ENCODE measurements around the gene ADAMTS6.

ADAMTS6 gene

GRCh38 chr5:65144136-65144871 is 337.4 kb downstream of the ADAMTS6 start:
- TF ChIP-seq REST (IDR thresholded peaks at IDR 0.05; ENCODE audit: insufficient replicate concordance, low read depth) (no peak), GABPA (IDR thresholded peaks at IDR 0.05; ENCODE audit: low read depth) (no peak)
- H3K4me3 ChIP-seq (replicated peaks; ENCODE audit: insufficient read depth, low read length) = no peak overlapping the region
- DNase-seq (ENCODE audit: low read depth in 1 of 2, low spot score in 1 of 2) = no peak
- no peaks in the 10 kb centered on the region for H3K27me3 ChIP-seq (ENCODE audit: insufficient read depth, poor library complexity, severe bottlenecking)
- H3K27ac ChIP-seq (replicated peaks) = no peak overlapping the region

- TF ChIP-seq SPI1 (IDR thresholded peaks at IDR 0.05; ENCODE audit: borderline replicate concordance, low read depth) = no peak
- TF ChIP-seq GABPA (IDR thresholded peaks at IDR 0.05; ENCODE audit: low read depth) = no peak
- no peak for TF ChIP-seq CTCF (IDR thresholded peaks at IDR 0.05; ENCODE audit: insufficient read depth, low read length)
- TF ChIP-seq REST (IDR thresholded peaks at IDR 0.05; ENCODE audit: insufficient replicate concordance, low read depth) = no peak
- no peak for TF ChIP-seq POLR2AphosphoS5 (IDR thresholded peaks at IDR 0.05; ENCODE audit: low read depth)
- DNase-seq (ENCODE audit: low read depth in 1 of 2, low spot score in 1 of 2) = no peak
- H3K4me3 ChIP-seq (replicated peaks; ENCODE audit: insufficient read depth, low read length) = no peak overlapping the region
- H3K27me3 ChIP-seq (ENCODE audit: insufficient read depth, poor library complexity, severe bottlenecking) = no peaks in the 10 kb centered on the region
- no peak overlapping the region for H3K27ac ChIP-seq (replicated peaks)
These were observed 339.2 kb downstream of the ADAMTS6 start for GRCh38 chr5:65142511-65143011.

- Histone ChIP-seq H3K27ac (replicated peaks) (no peak overlapping the region), H3K4me3 (replicated peaks; ENCODE audit: insufficient read depth, low read length) (no peak overlapping the region), H3K27me3 (ENCODE audit: insufficient read depth, poor library complexity, severe bottlenecking) (no peaks in the 10 kb centered on the region)
- DNase-seq (ENCODE audit: low read depth in 1 of 2, low spot score in 1 of 2) = no peak
- TF ChIP-seq GABPA (IDR thresholded peaks at IDR 0.05; ENCODE audit: low read depth) = no peak
- no peak for TF ChIP-seq REST (IDR thresholded peaks at IDR 0.05; ENCODE audit: insufficient replicate concordance, low read depth)
- TF ChIP-seq SPI1 (IDR thresholded peaks at IDR 0.05; ENCODE audit: borderline replicate concordance, low read depth) = no peak
- TF ChIP-seq CTCF (IDR thresholded peaks at IDR 0.05; ENCODE audit: insufficient read depth, low read length) = no peak
- no peak for TF ChIP-seq POLR2AphosphoS5 (IDR thresholded peaks at IDR 0.05; ENCODE audit: low read depth)
These were observed 339.7 kb downstream of the ADAMTS6 start for GRCh38 chr5:65142016-65142415.
